K562 treated with DMSO at 1 percent for 4 hours (cell line): ENCODE measurements around the gene CAV3. TPM values are rescaled to one million over a fixed set of nuclear protein-coding genes. Genes with fewer than 3 reads are reported as not detected.

ENCODE experiments used
- total RNA-seq: library from RNA; unstranded; fragments of 300-600 nt; gene quantifications from 2 replicates; pipeline ENCODE4 v1.2.3, GENCODE V29; 2022; ENCODE audit not compliant: insufficient read depth

CAV3 gene
- not detected in 2 replicates for total RNA-seq

GRCh38 chr3:8733332-8734094, at the start of gene CAV3:
CAV3 (plus strand) TSS chr3:8733802; CDS start chr3:8733877, 75 bp downstream.

GRCh38 chr3:8769088-8769822, 35.7 kb downstream of the CAV3 start, which contains the start of gene OXTR:
OXTR (minus strand) TSS chr3:8769613; CDS start chr3:8768187, 1,426 bp downstream.

Other genes starting within 250 kb of the CAV3 start
- gene LMCD1, start 232.0 kb upstream of the CAV3 start, total RNA-seq = 0.27 TPM in 1 of 2 replicates, not detected in the other
- gene SSUH2, start 89.0 kb upstream of the CAV3 start, total RNA-seq = not detected in 2 replicates
- gene OXTR, start 35.8 kb downstream of the CAV3 start, total RNA-seq = 0.27 and 0.75 TPM in 2 replicates
- 8.3 and 8.8 TPM in 2 replicates for gene RAD18, start 229.7 kb downstream of the CAV3 start, total RNA-seq